ENCODE measurements around the gene CSMD2. TPM values are rescaled to one million over a fixed set of nuclear protein-coding genes. Genes with fewer than 3 reads are reported as not detected.

Gene CSMD2
- total and polyA plus RNA-seq, 2 of the 4 experiments (the other 2 are of a cell fraction): under 0.01 to 0.36 TPM

DNA sequence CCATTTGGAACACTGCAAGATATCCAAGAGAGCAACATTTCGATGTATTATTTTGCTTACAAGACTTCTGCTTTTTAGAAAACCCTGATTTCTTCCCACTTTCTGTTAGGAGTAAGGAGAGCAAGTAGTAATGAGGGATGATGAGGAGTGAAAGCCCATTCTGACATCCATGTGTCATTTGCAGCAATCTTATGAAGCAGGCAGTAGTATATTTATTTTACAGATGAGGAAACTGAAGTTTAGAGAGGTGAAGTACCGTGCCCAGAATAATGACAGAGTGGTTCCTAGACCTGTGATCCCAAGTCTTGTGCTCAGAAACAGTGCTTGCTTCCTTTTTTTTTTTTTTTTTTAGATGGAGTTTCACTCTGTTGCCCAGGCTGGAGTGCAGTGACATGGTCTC lies 699.7 kb downstream of the CSMD2 start:
- Histone ChIP-seq H3K27me3 (ENCODE audit: control insufficient read depth, insufficient read depth, low read length) (no peaks in the 10 kb centered on the region), H3K4me3 (ENCODE audit: insufficient read depth, low read depth, low read length) (no peak overlapping the region), H3K56ac (ENCODE audit: extremely low read depth, insufficient read depth, low read length) (no peak overlapping the region), H3K9me1 (ENCODE audit: insufficient read depth, low read length) (peaks cover 16% of the 10 kb centered on the region), H4K5ac (ENCODE audit: low read depth, low read length) (no peak overlapping the region), H2BK120ac (ENCODE audit: low read depth, low read length) (no peak overlapping the region), H3K14ac (replicated peaks; ENCODE audit: low read depth, low read length) (no peak overlapping the region), H4K20me1 (ENCODE audit: insufficient read depth, low read length) (no peaks in the 10 kb centered on the region), H3K9ac (ENCODE audit: low read depth, low read length) (no peak overlapping the region), H4K91ac (ENCODE audit: insufficient read depth, low read depth, low read length) (no peak overlapping the region), H4K8ac (ENCODE audit: low read depth in 2 of 2, low read length in 2 of 2) (no peak overlapping the region), H2BK20ac (ENCODE audit: low read depth, low read length) (no peak overlapping the region), H2BK15ac (ENCODE audit: low read depth, low read length) (no peak overlapping the region), H3K4me2 (ENCODE audit: low read depth, low read length) (no peak overlapping the region), H2AK5ac (ENCODE audit: low read depth, low read length) (no peak overlapping the region), H2AFZ (replicated peaks; ENCODE audit: low read length, poor library complexity) (no peak overlapping the region), H3K4me1 (ENCODE audit: control insufficient read depth, insufficient read depth, low read length) (peaks cover 12% of the 10 kb centered on the region; the same call in 1 of the 2 replicates), H3K9me3 (ENCODE audit: control insufficient read depth, insufficient read depth, low read length) (no peaks in the 10 kb centered on the region), H3K79me1 (ENCODE audit: low read depth in 1 of 2, low read length in 2 of 2) (no peaks in the 10 kb centered on the region), H3K18ac (ENCODE audit: low read depth, low read length) (no peak overlapping the region), H3K36me3 (ENCODE audit: control insufficient read depth, insufficient read depth, low read length) (no peaks in the 10 kb centered on the region), H3K4ac (ENCODE audit: low read depth, low read length) (no peak overlapping the region), H2BK5ac (ENCODE audit: low read depth, low read length, poor library complexity, severe bottlenecking) (no peak overlapping the region), H3K27ac (ENCODE audit: insufficient read depth, low read length) (no peak overlapping the region), H3K23ac (ENCODE audit: low read depth, low read length) (no peak overlapping the region), H2AK9ac (replicated peaks; ENCODE audit: low read depth, low read length, poor library complexity) (no peak overlapping the region)
- intact Hi-C loops (cut with micrococcal nuclease): no loop called here
- in situ Hi-C loops (cut with MboI; ENCODE audit: low sequenced_read_pairs): loop anchor here (5.0 to 10.0 kb wide), 3 partner anchors 168 to 371 kb away; no protein-coding TSS in a partner anchor
- no CpG with 5 or more reads among the region's 2 CpGs for WGBS, 2 experiments (ENCODE audit: extremely low coverage in 2 of 2, insufficient read length in 1 of 2)
- ChIA-PET POLR2A (ENCODE audit: unreplicated experiment) (no interaction called here), CTCF (interaction anchor here (0.7 kb wide), 1 partner anchor 369 kb away, joined by 6 read pairs; no protein-coding TSS in a partner anchor)
- TF ChIP-seq NFE2L2 (IDR thresholded peaks at IDR 0.05; ENCODE audit: low read depth, low read length): no peak
- no peak for TF ChIP-seq RCOR1 (IDR thresholded peaks at IDR 0.05; ENCODE audit: insufficient replicate concordance, low read length)
- TF ChIP-seq, protein P1, sequence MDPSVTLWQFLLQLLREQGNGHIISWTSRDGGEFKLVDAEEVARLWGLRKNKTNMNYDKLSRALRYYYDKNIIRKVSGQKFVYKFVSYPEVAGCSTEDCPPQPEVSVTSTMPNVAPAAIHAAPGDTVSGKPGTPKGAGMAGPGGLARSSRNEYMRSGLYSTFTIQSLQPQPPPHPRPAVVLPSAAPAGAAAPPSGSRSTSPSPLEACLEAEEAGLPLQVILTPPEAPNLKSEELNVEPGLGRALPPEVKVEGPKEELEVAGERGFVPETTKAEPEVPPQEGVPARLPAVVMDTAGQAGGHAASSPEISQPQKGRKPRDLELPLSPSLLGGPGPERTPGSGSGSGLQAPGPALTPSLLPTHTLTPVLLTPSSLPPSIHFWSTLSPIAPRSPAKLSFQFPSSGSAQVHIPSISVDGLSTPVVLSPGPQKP (IDR thresholded peaks at IDR 0.05; ENCODE audit: borderline replicate concordance, low read depth, low read length): no peak
- no peak for TF ChIP-seq RAD21 (IDR thresholded peaks at IDR 0.05; ENCODE audit: low read length)
- no peak for TF ChIP-seq RFX5 (IDR thresholded peaks at IDR 0.05; ENCODE audit: low read depth, low read length)
- no peak for TF ChIP-seq MAZ (IDR thresholded peaks at IDR 0.05; ENCODE audit: borderline replicate concordance, low read depth, low read length)
- TF ChIP-seq MAFK (IDR thresholded peaks at IDR 0.05; ENCODE audit: low read depth, low read length): no peak
- TF ChIP-seq, protein P2, sequence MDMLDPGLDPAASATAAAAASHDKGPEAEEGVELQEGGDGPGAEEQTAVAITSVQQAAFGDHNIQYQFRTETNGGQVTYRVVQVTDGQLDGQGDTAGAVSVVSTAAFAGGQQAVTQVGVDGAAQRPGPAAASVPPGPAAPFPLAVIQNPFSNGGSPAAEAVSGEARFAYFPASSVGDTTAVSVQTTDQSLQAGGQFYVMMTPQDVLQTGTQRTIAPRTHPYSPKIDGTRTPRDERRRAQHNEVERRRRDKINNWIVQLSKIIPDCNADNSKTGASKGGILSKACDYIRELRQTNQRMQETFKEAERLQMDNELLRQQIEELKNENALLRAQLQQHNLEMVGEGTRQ (IDR thresholded peaks at IDR 0.05; ENCODE audit: low read depth, low read length): no peak
- no peak for TF ChIP-seq CHD1 (IDR thresholded peaks at IDR 0.05; ENCODE audit: low read depth, low read length)
- TF ChIP-seq FOS (IDR thresholded peaks at IDR 0.05; ENCODE audit: low read depth, low read length): no peak
- no peak for TF ChIP-seq SMC3 (IDR thresholded peaks at IDR 0.05; ENCODE audit: low read depth, low read length)
- TF ChIP-seq, protein P3, sequence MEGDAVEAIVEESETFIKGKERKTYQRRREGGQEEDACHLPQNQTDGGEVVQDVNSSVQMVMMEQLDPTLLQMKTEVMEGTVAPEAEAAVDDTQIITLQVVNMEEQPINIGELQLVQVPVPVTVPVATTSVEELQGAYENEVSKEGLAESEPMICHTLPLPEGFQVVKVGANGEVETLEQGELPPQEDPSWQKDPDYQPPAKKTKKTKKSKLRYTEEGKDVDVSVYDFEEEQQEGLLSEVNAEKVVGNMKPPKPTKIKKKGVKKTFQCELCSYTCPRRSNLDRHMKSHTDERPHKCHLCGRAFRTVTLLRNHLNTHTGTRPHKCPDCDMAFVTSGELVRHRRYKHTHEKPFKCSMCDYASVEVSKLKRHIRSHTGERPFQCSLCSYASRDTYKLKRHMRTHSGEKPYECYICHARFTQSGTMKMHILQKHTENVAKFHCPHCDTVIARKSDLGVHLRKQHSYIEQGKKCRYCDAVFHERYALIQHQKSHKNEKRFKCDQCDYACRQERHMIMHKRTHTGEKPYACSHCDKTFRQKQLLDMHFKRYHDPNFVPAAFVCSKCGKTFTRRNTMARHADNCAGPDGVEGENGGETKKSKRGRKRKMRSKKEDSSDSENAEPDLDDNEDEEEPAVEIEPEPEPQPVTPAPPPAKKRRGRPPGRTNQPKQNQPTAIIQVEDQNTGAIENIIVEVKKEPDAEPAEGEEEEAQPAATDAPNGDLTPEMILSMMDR (conservative IDR thresholded peaks at IDR 0.05; ENCODE audit: low read depth, low read length): no peak
- no peak for DNase-seq
- BruUV-seq (replicated peaks): no TSS peak
- dilution Hi-C loops (cut with HindIII; ENCODE audit: low sequenced_read_pairs, unreplicated experiment): no loop called here
- ATAC-seq (ENCODE audit: low read depth): no peak
